ENCODE data around the gene NEMP2.

Gene NEMP2

GRCh38 chr2:190534310-190535120 lies at the start of gene NEMP2:
Gene NEMP2 (minus strand): TSS chr2:190534722. CDS start chr2:190534655, 67 bp downstream.
- DNase-seq: peak; percentile 66

- no peak for DNase-seq
Observed at GRCh38 chr2:190583507-190584337, 49.2 kb upstream of the NEMP2 start.

- no peak for DNase-seq
Observed at GRCh38 chr2:190582736-190583506, 48.4 kb upstream of the NEMP2 start.

GRCh38 chr2:190582019-190582418 lies 47.5 kb upstream of the NEMP2 start:
- no peak for DNase-seq

GRCh38 chr2:190579915-190580846 lies 45.7 kb upstream of the NEMP2 start:
- no peak for DNase-seq

- DNase-seq: no peak
Observed at GRCh38 chr2:190579058-190579410, 44.5 kb upstream of the NEMP2 start.

GRCh38 chr2:190578158-190579057 lies 43.9 kb upstream of the NEMP2 start:
- DNase-seq: peak; percentile 30

- DNase-seq: no peak
Observed at GRCh38 chr2:190576573-190576972, 42.1 kb upstream of the NEMP2 start.

- DNase-seq: no peak
Observed at GRCh38 chr2:190575263-190575662, 40.7 kb upstream of the NEMP2 start.

GRCh38 chr2:190574169-190574568 lies 39.6 kb upstream of the NEMP2 start:
- DNase-seq: no peak

- DNase-seq: no peak
Observed at GRCh38 chr2:190572246-190572645, 37.7 kb upstream of the NEMP2 start.

GRCh38 chr2:190571686-190572085 lies 37.2 kb upstream of the NEMP2 start:
- no peak for DNase-seq

GRCh38 chr2:190570871-190571270 lies 36.3 kb upstream of the NEMP2 start:
- DNase-seq: no peak

GRCh38 chr2:190569994-190570755 lies 35.7 kb upstream of the NEMP2 start:
- no peak for DNase-seq

- DNase-seq: no peak
Observed at GRCh38 chr2:190564838-190565237, 30.3 kb upstream of the NEMP2 start.

GRCh38 chr2:190563646-190564045 lies 29.1 kb upstream of the NEMP2 start:
- no peak for DNase-seq

- peak; percentile 85 for DNase-seq
Observed at GRCh38 chr2:190563109-190563508, 28.6 kb upstream of the NEMP2 start.

- DNase-seq: no peak
Observed at GRCh38 chr2:190562121-190562520, 27.6 kb upstream of the NEMP2 start.

GRCh38 chr2:190561094-190561493 lies 26.6 kb upstream of the NEMP2 start:
- no peak for DNase-seq

GRCh38 chr2:190554357-190555006 lies 20.0 kb upstream of the NEMP2 start:
- DNase-seq: no peak

All from activated T-cell treated with anti-CD3 and anti-CD28 coated beads for 4 hours (primary cell).